ENCODE data around the gene PLEKHG5. TPM values are rescaled to one million over a fixed set of nuclear protein-coding genes. Genes with fewer than 3 reads are reported as not detected.
A peak's percentile ranks its signal among the peaks of the same experiment; 100 is the strongest.

PLEKHG5 gene
- total RNA-seq, 1 donor from 2014 or later, result 17.9 TPM

DNA sequence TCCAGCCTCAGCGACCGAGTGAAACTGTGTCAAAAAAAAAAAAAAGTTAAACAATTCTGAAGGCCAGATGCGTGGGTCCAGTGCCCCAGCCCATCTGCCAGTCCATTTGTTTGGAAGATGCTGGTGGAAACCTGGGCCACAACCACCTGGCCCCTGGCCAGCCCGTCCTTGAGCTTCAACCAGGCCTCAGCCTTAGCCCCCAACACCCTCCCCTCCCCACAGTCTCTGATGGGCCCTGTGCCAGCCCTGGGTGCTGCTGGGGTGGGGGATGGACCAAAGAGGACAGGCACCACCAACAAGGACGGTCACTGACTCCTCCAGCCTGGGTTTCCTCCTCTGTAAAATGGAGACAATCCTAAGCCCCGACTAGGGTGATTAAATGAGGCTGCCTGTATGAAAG, 19.6 kb upstream of the PLEKHG5 start:
- DNase-seq (ENCODE audit: low read depth in 2 of 2), result no peak

DNA sequence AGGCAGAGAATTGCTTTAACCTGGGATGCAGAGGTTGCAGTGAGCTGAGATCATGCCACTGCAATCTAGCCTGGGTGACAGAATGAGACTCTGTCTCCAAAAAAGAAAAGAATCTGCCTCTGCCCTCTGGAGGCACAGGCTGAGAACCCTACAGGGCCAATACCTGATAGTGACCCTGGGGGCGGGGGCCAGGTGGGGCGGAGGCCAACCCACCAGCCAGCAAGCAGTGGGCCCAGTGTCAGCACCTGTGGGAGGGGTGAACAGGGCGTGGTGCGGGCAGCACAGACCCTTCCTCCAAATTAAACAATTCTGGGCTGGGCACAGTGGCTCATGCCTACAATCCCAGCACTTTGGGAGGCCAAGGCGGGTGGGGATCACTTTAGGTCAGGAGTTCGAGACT, 19.0 kb upstream of the PLEKHG5 start:
- DNase-seq (ENCODE audit: low read depth in 2 of 2), result no peak

DNA sequence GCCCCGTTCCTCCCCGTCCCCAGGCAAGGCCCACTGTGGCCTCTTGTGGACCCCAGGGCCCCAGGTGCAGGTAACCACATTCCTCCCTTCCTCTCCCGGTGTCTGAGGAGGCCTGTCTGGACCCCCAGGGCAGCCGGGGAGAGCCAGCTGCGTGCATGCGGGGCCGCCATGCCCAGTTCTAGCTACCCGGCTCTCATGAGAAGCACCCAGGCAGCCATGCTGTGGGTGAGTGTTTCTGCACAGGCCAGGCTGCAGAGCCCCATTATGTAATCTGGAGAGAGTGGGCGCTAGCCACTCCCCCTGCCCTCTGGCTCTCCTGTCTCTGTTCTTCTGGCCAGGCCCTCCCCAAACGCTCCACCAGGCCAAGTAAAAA, 18.4 kb upstream of the PLEKHG5 start:
- no peak for DNase-seq (ENCODE audit: low read depth in 2 of 2)

DNA sequence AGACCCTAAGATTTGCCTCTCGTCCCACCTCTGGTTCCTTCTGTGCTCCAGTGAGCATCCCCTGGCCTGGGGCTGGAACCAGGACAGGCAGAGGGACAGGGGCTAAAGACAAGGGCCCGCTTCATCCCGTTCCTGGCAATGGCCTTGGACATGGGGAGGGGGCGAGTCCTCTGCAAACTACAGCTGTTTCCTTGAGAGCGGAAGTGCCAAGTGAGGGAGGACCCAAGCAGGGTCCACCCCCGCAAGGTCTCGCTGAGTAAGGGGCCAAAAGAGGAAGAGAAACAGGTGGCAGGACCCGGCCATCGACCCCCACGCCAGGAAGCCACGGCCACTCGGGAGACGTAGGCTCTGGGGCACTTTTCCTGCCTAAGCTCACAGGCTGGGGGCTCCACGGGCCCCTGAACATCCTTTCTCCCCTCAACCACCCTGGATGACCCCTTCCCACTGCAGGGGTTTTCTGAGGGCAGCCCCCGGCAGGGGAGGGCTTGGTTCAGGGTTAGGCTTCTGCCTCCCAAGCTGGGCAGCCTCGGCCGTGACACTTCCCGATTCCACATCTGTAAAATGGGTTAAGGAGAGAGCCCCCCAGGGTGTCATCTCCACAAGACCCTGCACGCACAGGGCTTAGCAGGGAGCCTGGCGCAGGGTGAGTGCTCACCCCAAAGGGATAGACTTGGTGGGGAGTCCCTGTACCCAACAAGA, 17.9 kb upstream of the PLEKHG5 start:
- DNase-seq (ENCODE audit: low read depth in 2 of 2), result no peak

DNA sequence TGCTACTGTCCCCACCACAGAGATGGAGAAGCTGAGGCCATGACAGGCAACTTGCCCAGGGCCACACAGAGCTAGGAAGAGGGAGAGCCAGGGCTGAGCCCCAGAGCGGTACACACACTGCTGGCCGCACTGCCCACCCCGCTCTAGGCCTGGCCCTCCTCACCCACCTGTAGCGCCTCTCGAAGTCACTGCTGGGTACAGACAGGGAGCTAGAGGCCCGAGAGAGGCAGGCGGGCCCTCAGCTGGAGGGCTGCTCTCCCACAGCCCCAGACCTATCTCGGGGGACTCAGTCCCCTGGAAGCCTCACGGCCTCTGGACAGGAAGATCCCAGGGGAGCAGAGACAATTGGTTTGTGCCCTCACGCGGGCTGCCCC, 17.3 kb upstream of the PLEKHG5 start:
- no peak for DNase-seq (ENCODE audit: low read depth in 2 of 2)

DNA sequence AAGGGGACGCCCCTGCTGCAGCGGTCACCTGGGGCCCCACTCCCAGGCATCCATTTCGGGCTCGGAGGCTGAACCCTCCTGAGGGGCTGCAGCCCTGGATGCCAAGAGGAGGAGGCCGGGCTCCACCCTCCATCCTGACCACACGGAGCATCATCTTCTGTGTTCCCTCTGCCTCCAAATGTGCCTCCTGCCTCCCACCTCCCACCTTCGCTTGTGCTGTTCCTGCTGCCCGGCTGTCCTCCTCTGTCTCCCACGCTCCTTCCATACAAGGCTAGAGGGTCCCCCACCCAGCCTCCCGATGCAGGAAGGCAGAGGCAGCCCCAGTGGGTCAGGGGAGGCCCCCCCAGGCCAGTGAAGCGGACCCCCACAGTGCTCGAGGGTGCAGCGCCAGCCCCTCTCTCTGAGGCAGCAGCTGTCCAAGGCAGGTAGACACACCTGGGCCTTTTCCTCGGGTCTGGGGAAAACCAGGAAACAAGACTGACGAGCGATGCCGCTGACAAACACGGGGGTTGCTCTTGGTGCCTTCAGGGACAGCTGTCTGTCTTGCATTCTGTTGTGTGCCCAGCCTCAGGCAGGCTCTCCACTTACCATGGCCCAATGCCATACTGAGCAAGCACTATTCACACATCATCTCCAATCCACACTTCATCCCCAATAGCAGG, 16.8 kb upstream of the PLEKHG5 start:
- no peak for DNase-seq (ENCODE audit: low read depth in 2 of 2)

DNA sequence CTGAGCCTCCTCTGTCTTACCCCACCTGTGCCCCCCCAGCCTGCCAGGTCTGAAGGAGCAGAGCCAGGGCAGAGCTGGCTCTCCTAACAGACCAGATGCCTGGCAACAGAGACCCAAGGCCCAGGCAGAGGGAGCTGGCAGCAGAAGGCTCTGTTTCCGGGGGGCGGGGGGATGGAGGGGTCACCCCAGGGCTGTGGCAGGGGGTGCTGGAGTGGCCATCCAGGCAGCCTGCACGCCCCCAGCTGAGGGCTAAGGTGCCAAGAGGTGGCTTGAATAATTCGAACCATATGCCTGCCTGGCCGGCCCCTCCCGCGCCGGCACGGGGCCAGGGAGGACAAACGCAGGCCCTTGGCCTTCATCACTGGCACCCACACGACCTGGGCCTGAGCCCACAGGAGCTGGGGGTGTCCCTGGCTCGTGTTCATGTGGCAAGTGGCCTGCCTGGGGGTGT, 16.0 kb upstream of the PLEKHG5 start:
- DNase-seq (ENCODE audit: low read depth in 2 of 2), result no peak

DNA sequence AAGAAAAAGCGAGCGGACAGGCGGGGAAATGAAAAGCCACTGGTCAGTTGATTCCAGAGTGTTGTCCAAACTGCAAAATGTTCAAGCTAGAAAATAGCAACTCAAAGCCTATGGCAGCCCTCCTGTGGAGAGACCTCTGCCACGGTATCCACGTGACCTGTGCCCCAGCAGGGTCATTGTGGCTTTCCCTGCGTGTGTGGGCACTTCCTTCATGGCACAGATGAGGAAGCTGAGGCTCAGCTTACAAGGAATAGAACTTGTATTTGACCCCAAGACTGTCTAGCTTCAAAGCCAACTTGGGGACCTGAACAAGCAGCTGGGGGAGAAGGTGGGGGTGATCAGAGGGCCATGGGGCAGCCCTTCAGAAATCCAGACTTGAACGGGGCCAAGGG, 15.6 kb upstream of the PLEKHG5 start:
- DNase-seq (ENCODE audit: low read depth in 2 of 2), result no peak

DNA sequence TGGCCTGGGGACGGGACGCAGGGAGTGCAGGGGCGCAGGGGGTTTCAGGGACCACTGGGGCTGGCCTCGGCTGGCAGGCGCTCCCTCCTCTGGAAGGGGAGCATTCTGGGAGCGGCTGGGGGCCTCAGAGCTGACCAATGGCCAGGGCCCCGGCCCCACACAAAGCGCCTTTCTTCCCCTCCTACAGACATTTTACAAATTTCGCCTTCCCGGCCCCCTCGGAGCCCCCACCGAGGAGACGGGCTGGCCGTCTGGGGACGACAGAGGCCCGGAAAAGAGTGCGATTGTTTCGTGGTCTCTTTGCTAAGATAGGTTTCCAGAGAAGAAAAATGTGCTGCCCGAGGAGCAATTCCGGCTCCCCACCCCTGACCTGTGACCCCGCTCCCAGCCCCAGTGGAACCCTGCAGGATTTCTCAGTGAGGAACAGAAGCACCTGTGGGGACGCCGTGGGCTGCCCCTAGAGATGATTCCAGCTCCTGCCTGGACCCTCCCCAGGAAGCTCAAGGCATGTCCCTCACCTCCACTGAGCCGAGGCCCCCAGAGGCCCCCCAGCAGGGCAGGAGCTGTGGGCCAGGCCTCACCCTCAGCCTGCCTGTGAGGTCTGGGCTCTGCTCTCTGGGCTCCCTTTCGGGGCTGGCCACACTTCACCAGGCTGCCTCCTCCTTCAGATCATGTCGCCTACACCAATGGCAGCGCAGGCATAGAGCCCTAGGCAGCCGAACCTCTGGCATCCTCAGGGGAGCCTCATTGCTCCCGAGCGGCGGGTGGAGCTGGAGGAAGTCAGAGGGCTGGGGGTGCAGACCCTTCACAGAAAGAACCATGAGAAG, 15.0 kb upstream of the PLEKHG5 start:
- no peak for DNase-seq (ENCODE audit: low read depth in 2 of 2)

DNA sequence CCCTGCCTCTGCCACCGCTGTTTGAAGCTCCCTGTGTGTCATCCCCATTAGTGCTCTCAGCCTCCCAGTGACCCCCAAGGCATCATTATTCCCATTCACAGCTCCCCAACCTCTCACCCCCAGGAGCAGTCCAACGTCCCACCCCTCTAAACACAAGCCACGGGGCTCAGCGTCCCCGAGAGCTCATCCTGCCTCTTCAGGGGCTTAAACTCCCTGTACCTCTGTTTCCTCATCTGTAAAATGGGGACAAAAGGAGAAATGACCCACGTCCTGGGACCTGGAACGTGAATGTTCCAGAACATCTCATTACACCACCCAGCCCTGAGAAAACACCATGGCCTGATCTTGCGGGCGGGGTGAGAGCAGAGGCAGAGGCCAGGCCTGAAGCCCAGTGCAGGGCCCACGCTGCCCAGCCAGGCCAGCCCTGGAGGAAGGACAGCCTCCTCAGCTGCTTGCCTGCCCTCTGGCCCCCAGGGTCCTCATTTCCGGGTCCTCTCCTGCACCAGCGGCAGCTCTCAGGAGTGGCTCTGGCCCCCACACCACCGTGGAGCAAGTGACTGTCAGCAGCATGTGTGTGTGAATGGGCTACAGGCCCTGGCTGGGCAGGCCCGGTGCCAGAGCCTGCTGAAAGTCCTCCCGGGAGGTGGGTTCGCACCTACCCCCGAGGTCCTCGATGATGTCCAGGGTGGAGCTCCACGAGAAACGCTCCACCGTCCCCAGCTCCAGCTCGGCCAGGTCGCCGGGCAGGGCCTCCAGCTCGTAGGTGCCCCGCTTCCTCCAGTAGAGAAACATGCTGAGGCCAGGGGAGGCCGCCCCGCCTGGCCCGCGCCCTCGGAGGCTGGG, 14.1 kb upstream of the PLEKHG5 start:
- DNase-seq (ENCODE audit: low read depth in 2 of 2), result no peak

DNA sequence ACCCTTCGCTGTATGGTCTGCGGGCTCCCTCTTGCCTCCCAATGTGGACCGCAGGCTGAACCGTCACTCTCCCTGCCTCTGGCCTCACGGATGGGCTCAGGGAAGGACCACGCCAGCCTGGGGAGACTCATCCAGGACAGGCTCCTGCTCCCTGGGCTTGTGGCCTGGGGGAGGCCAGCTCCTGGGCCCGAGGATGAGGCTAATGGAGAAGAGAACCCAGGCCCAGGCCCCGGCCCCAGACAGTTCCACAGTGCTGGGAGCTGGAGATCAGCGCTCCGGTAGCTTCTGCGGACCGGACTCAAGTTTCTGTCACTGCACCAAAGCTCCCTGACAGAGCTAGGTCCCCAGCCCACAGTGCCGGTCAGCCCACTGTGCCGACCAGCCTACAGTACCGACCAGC, 13.4 kb upstream of the PLEKHG5 start:
- no peak for DNase-seq (ENCODE audit: low read depth in 2 of 2)

DNA sequence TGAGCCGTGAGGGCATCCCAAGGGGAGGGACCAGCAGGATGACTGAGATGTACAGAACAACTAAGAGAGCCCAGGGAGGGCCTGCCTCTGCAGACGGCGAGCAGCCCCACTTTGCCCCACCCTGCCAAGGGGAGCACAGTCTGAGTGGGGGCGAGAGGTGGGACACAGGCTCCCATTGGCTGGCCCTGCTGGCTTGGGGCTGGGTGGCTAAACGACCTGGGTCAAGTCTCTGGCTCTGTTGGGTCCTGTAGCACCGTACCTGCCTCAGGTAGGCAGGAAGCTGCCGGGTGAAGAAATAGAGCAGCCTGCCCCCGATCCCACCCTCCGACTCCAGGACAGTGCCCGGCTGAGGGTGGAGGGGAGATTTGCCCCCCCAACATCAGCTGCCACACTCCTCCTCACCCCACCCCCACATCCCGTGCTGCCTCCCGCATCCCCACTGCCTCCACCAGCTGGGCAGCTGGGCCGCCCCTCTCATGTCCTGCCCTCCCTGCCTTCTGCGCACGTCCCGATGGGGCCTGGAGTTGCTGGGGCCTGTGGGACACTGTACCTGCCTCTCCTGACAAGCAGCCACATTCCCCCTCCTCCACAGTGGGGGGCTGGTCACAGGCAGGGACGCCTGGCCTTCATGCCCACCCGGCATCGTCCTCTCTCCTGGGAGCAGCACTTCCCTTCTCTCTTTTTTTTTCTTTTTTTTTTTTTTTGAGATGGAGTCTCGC, 12.6 kb upstream of the PLEKHG5 start:
- no peak for DNase-seq (ENCODE audit: low read depth in 2 of 2)

DNA sequence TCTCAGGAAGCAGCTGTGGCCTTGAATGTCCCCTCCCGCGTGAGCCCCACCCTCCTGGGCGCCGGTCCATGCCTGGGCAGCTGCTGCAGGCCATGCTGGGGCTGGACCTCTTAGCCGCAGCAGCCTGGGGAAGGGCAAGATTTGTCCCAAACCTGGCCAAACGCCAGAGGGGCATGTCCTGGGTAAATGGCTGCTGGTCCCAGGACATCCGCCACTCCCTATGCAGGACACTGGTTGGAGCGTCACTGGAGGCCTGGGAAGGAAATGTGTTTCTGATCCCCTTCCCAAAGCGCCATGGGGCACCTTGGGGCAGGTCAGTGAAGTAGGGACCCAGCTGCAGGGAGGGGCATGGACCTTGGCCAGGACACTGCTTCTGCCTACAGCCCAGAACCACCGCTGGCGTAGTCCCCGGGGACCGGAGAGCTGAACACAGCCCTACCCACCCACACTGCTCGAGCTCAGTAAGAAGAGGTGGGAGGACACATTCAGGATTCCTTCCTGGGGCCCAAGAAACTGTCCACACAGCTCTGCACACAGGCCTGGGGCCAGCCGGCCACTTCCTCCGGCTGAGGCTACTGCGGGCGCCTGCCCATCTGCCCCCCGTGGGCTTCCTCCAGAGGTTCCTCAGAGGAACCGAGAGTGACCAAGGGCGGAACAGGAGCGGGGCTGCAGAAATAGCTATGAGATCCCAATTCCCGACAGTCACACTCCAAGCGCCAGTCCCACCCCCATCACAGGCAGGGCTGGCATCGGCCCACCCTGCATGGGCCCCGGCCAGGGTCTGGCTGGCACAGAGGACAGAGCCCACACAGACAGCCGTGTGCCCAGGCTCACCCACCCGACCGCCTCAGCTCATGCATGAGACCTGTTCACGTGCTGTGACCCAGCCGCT, 10.8 kb upstream of the PLEKHG5 start:
- DNase-seq (ENCODE audit: low read depth in 2 of 2), result peak; percentile 41 to 54

DNA sequence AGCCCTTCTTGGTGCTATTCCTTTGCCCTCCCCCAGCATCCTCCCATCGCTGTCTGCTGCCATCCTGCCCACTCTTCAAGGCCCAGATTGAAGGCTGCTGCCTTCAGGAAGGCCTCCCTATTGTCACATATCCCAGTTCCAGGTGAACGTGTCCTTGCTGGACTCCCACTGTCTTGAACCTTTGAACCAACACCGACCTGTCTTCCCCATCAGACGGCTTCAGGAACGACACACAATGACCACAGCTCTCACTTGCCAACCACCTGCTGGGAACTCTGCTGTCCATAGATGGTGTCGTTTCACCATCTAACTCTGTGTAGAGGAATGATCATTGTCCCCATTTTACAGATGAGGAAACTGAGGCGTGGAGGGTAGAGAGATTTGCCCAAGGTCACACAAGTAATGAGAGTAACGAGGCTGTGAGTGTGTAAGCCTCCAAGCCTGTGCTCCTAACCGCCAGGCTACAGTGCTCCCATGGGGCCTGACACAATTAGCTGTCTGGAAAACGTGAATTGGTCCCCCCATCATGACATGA, 9.9 kb upstream of the PLEKHG5 start:
- DNase-seq (ENCODE audit: low read depth in 2 of 2), result no peak

DNA sequence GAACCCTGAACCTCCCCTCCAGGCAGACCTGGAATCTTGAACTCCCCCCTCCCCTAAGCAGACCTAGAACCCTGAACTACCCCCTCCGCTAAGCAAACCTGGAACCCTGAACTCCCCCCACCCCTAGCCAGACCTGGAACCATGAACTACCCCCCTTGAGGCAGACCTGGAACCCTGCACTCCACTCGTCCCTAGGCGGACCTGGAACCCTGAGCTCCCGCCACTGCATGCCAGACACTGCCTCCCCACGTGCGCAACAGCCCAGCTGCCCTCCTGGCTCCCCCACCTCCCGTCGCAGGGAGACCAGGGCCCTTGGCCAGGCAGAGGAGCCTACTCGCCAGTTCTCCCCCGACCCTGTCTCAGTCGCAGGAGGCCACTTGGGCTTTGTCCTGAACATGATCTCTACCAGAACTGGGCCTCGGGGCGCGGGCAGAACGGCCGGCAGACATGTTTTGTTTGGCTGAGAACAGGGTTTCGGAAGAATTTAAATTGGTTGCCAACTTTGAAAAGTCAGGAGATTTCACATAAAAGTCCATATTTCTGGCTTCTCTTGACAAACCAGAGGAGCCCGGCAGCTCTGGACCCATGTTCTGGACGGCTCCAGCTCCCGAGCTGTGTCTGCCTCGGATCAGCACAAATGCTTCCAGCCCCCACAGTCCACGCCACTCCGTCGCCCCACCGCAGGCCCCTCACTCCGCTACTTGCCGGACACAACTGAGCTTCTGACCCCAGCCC, 9.2 kb upstream of the PLEKHG5 start:
- DNase-seq (ENCODE audit: low read depth in 2 of 2), result no peak

DNA sequence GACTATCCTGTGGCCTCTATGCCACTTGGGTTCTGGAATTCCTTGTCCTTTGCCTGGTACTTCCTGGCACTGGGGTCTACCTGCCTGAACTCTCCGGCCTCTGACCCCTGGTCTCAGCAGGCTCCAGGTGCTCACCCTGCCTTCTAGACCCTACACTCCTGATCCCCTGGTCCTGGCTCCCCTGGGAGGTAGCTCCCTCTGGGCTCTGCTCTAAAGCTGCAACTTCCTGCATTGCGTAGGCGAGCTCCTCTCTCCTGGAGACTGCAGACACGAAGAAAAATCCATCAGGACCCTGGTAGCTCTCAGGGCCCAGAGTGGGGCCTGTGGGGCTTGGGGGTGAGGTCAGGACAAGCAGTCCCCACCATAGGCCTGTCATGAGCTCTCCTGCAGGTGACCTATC, 7.8 kb upstream of the PLEKHG5 start:
- no peak for DNase-seq (ENCODE audit: low read depth in 2 of 2)

DNA sequence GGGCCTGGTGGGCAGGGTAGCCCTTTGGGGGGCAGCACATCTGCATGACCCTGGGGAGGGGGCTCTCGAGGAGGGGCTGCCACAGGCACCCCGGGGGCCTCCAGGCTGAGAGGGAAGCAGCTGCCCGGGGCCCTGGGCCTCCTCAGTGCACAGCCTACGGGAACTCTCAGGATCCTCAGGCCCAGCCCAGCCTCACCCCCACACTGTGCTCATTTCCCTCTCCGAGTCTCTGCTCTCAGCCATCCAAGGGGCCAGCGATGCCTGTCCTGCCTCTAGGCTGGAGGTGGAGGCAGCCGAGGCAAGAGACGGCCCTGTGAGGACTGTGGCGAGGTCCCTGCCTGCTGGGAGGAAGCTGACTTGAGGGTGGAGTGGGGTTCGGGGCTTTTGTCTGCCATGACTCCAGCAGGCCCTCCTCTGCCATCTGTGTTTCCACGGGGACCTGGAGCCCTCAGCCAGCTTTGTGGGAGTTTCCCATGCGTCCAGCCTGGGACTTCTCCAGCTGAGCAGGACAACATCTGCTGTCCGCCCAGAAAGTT, 7.2 kb upstream of the PLEKHG5 start:
- no peak for DNase-seq (ENCODE audit: low read depth in 2 of 2)

DNA sequence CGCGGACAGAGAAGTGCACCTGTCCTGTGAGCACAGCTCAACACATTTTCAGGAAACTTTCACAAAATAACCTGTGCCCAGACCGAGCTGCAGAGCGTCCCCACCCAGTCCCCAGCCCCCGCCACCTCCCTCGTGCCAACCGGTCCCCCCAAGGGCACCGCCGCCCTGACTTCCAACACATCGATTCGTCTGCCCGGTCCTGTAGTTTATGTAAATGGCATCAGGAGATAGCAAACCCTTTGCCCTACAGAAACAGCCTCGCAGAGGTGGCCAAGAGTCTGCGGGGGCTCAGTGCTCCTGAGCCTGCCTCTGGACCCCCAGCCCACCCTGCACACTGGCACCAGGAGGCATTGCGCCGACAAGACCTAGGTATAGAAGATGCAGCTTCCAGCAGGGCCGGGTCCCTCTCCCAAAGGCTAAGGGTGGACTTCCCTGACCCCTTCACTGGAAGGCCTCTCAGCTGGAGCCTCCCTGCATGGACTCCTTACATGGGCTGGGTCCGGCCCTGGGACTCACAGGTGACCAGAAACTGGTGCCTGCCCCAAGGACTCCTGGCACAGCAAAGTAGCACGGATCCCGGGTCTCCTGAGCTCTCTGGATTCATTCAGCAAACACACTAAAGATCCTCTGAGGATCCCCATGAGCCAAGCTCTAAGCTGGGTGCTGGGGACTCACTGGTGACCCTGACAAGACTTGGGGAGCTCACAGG, 6.6 kb upstream of the PLEKHG5 start:
- DNase-seq (ENCODE audit: low read depth in 2 of 2), result no peak

All from lung microvascular endothelial cell (primary cell).